Measurements from ENCODE around the gene HTRA2. TPM values are rescaled to one million over a fixed set of nuclear protein-coding genes. Genes with fewer than 3 reads are reported as not detected.
"Not testable (repeated sequence)": the region's sequence is repeated elsewhere in the genome, so short reads cannot be mapped to it uniquely, and the experiment has no call there.

The HTRA2 gene
- polyA plus RNA-seq, 1 donor, result 29.8 TPM

DNA sequence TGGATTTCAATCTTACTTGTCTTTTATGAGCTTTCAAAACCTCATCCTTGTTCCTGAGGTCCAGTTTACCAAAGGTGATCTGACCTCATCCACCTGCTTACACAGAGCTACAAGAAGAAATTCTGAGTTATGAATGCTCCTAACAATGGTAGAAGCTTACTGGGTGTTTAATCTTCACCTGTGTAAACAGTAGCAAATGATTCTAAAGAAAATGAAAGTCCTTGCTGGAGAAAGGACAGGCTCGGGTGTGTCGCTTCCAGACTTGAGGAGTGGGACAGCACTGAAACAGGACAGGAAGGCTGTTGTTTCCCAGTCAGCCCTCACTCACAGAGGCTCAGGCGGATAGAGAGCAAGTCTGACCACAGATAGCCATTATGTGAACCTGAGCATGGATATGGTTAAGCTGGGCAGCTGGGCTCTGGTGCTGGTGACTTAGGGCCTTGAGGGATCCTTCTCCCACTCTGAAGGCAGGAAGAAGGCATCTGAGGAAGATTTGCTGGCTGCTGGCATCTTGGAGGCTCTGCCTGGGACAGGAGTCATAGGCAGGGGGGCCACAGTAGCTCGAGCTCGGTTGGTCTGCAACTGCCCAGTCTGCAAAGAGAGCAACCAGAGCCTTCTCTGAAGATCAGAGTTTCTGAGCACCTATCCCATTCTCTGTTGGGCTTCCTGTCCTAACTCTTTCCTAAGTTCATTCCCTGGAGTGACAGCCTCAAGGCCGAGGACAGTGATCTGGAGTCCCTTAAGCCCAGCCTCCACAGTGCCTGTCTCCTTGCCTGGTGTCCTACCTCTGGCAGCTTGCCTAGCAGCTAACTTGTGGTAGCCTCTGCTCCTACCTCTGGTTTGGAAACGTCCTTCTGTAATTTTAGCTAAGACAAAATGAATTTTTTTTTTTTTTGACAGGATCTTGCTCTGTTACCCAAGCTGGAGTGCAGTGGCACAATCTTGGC lies 28.8 kb downstream of the HTRA2 start:
- no peak for DNase-seq

DNA sequence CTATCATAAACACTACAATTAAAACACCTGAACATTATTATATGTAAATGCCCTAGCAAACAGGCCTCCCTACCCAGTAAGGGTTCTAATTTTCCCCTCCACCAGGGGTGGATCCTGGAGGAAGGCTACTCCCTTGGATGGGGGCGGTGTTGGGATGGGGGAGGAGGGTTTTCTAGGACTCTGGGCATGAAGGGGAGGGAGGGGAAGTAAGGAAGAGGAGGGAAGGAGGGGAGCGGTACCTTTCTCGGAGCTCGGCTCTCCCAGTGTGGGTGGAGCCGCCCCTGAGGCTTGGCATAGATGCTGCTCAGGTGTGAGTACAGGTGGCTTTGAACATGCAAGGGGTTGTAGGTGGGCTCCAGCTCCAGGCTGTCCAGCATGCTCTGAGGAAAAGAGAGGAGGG lies 30.2 kb downstream of the HTRA2 start:
- DNase-seq, result no peak

DNA sequence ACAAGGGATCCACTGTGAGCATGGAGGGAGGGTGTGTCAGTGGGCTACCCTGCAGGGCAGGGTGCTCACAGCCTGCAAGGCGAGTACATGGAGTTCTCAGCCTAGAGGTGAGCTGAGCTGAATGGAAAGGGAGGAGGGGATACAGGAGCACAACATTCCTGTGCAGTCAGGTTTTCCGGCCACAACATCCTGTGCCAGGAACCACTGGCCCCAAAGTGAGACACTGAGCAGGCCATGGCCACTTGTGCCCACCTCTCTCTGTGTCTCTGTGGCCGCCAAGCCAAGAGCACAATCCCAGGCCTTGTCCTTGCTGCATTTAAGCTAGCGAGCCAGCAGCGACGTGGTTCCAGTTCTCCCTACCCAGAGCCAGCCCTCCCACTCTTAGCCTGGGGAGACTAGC lies 30.9 kb downstream of the HTRA2 start:
- DNase-seq, result no peak

DNA sequence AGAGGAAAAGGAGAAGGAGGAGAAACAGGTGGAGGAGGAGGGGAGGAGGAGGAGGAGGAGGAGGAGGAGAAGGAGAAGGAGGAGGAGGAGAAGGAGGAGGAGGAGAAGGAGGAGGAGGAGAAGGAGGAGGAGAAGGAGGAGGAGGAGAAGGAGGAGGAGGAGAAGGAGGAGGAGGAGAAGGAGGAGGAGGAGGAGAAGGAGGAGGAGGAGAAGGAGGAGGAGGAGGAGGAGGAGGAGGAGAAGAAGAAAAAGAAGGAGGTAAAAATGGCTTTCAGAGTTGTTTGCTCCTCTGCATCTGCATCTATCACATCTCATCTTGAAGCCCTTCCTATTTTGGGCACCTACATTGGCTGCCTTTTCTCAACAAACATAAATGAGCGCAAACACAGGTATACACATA lies 31.3 kb downstream of the HTRA2 start:
- DNase-seq, result not testable (repeated sequence)

DNA sequence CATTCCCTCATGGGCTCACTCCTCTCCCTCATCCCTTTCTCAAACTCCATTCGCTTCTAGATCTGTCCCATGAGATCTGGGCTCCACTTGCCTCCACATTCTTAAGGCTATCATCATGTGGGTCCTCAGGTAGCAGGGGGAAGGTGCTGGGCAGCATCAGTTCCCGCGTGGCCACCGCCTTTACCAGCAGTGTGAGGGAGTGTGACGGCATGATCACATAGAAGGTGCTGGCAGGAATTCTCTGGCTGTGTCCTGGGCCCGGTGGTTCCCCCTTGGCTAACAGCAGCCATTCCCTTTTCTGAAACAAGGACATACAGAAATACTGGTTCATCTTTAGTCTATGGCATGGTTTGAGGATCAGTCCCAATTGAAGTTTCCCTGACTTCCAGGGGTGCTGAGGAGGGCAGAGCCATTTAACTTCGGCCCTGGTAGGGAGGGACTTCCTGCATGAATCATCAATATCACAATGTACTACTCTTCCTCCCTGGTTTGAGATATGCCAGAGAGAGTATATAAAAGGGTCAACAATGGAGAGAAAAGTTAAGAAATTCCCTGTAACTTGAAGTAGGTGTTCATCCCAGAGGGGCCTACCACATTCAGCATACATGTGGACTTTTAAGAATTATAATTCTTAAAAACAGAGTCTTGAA lies 32.5 kb downstream of the HTRA2 start:
- DNase-seq, result no peak

DNA sequence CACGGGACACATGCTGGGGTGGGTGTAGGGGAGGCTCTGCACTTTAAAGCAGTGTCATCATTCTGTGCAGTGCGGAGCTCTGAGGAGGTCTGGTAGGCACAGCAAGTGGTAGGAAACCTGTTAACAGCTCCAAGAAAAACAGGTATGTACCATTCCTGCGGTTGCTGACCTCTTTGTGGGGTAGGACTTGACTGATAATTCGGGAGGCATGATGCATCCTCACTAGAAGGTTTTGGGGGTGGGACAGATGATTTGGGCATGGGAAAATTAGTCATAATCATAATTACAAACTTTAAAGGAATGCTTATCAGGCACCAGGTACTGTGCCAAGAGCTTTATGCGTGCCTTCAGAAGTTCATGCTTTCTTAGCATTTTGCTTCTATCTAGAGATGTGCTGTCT lies 34.5 kb downstream of the HTRA2 start:
- DNase-seq, result no peak

DNA sequence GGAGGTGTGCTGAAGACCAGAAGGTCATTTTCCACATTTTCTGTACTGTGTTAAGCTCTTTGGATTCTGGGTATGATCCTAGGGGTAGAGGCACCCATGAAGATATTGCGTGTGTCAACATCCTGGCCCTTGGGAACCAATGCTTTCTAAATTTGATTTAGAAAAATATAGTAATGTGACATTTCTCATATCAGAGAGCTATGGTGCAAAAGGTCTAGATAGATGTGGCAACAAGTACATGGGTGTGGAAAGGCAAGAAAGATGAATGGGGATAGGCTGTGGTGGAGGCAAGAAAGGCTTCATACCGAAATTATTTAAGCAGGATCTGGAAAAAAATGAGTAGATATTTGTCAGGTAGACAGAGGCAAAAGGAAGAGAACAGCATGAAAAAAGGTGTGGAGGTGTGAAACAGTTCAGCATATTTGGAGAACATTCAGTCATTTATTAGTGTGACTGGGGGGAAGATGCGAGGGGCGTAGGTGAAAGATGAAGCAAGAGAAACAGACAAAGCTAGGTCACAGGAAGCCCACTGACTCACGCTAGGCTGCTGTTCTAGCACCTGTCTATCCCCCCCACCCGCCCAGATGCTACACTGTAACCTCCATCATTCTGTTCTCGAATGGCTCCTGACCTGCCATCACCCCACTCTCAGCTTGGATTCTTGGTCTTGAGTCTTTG lies 36.5 kb downstream of the HTRA2 start:
- DNase-seq, result no peak

DNA sequence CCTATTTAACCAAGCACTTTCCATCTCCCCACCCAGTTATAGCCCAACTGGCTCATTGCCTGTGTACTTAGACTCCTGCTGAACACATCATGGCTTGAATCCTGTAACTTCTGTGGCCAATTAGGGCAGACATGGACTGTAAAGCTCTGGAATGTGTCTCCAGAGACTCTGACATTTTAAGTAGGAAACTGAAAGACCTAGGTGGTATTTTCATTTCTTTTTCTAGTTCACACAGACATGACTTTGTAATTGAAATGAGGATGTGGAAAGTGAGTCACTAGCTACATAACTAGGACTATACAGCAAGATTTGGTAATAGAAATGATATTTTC lies 37.0 kb downstream of the HTRA2 start:
- DNase-seq, result no peak

DNA sequence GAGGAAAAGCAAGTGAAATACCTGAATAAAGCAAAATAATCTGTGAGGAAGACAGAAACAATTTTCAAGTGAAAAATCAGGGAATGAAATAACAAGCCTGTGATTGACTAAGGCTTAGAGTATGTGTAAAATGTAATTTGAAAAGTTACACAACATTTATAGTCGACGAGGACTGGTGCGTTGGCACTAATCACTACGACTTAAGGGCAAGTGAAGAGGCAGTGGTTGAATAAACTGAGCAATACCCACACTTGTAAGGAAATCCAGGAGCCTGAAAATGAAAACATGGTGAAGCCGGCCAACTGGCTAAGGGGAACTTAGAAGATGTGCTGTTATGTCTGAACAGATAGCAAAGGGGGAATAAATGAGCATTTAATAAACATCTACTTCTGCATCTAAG lies 38.1 kb downstream of the HTRA2 start:
- DNase-seq, result no peak

DNA sequence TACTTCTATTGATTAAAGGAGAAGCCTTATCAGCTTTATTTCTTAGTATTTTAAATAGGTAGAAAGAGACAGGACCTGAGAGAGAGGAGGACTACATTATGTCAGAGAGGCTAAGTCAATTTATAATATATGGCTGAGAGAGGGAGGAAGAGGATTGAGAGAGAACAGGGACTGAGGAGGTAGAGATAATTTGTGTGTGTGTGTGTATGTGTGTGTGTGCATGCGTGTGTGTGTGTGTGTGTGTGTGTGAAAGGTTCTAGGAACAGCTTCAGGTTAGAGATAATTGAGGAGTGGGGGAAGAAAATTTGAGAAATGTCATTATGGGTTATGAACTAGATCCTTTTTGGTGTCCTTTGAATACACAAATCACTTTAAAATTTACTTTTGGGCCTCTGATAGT lies 40.0 kb downstream of the HTRA2 start:
- DNase-seq, result no peak

DNA sequence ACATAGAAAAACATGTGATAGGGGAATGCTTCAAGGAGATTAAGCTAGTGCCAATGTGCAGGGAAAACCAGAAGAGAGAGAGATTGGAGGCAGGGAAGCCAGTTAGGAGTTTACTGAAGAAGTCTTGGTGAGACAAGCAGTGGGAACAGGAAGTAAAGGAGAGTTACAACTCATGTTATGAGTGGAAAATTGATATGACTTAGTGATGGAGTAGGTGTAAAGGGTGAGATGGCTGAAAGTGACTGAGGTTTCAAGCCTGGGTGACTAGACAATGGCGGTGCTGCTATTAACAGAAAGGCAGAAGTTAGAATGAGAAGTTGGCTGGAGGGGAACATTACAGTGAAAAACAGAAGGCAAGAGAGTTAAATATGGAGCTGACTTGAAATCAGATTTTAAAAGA lies 41.3 kb downstream of the HTRA2 start:
- DNase-seq, result no peak

DNA sequence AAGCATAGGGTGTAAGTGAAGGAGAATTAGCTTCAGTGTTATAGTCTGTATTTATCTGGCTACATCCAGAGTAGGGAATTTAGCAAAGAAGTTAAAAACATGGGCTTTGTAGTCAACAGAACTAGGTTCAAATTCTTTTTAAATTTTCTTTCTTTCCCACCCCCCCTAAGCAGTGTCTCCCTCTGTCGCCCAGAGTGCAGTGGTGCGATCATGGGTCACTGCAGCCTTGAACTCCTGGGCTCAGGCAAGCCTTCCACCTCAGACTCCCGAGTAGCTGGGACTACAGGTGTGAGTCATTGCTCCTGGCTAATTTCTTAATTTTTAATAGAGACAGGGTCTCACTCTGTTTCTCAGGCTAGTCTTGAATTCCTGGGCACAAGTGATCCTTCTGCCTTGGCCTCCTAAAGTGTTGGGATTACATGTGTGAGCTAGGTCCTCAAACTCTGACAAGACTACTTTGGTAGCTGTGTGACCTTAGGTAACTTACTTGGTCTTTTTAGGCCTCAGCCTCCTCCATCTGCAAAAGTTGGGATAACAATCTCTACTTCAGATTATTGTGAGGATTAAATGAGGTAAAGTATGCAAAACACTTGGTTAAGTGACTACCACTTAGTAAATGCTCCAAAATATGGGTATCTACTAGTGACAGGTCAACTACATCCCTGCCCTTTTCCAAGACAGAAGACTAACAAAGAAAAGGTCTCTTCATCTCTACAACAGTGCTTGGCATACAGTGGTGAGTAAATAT lies 42.6 kb downstream of the HTRA2 start:
- DNase-seq, result no peak

DNA sequence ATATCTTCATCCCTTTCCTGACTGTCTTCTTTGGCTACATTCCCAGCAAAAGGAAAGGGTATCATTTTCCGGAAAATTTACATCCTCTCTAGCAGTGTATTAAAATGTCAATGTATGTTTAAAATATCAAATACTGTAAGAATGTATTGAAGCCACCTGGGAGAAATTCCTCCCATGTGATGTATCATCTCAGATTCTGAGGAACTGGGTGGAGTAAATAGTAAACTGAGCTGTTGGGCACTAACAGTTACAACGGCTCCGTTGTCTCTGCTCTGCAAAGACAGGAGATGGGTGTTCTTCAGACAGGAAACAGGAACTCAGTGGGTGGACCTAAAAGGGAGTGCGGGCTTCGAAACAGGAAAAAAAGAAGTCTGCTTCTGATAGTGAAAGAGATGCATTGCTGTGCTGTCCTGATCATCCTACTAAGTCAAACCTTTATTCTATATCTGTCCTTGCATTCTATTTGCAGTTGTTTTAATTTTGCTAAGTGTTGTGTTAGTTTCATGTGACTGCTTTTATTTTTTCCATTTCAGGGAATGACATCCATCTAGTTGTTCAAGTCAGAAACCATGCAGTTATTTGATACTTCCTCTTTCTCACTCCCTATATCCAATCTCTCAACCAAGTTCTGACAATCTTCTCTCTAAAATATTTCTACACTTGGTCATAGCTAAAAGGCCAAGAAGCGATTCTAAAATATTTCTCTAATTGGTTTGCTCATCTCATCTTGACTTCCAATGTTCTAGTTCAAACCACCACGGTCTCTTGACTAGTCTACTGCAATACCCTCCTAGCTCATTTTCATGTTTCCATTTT lies 44.2 kb downstream of the HTRA2 start:
- DNase-seq, result no peak

DNA sequence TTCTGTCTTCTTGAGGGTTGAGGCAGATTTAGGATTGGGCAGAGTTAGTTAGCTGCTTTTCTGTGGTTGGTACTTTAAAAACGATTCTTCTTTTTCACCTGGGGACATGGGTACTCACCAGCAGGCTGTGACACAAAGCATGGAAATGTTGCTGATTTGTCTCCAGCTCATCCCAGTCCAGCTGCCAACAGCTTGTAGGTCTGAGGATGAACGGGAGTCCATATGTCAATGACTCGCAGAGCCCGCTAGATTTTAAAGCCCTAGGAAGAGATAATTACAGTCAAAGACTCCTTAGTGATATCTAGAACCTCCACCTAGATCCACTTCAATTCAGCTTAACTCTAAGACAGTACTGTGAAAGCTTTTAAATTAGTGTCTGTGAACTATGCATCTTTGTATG lies 45.6 kb downstream of the HTRA2 start:
- no peak for DNase-seq

DNA sequence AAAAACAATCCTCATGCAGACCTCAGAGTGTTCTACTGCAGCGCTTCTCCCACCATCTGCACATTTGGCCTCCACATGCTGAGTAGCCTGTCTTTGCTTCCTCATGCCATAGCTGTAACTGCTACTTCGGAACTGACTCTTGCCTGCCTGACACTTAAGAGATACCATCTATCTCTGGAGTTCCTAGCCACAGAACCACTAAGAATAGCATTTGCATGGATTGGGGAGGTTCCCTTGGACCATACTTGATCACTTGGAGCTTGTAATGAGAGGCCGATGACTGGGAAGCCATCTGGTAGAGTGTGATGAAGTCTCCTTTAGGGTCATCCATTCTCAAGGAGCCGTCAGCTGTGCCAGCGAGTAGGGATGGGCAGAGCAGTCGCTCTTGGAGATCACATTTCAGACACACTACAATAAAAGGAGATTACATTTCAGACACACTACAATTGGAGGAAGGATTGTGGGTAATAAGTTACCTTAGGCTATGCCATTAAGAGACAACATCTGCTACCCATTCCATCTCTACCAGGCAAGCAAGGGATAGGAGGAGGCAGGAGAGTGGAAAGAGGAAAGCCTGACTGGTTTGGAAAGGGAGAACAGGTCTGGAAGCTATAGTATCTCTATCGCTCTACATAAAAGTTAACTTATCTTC lies 46.6 kb downstream of the HTRA2 start:
- DNase-seq, result no peak

DNA sequence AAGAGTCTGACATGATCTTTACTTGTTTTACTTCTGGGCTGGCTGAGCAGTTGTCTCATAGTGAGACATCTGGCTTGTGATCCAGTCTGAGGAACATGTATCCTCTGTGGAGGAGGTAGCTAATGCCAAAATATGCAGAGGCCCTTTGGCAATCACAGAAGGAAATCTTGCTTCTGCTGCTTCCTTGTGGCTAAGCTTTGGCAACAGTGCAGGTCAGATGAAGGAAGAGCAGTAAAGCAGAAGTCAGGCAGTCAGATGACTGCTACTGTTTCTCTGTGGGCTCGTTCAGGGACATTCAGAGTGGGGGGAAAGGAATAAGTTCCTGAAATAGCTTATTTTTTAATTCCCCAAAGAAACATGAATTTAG lies 47.1 kb downstream of the HTRA2 start:
- no peak for DNase-seq

DNA sequence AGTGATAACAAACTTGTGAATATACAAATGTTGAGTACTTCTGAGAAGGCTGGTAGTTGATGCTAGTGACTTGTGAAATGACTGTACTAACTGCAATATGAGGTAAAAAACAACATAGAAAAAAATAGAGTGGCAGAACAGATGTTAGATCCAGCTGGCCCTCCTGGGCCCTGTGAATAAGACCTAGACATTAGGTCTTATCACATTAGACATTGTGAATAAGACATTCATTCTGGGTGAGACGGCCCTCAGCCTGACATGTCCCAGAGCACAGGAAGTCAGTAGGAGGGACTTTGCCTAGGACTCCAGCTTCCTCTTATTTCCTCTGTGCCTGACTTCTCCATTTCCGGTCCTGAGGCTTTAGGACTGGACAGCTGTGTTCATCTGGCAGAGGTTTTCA lies 47.7 kb downstream of the HTRA2 start:
- no peak for DNase-seq

DNA sequence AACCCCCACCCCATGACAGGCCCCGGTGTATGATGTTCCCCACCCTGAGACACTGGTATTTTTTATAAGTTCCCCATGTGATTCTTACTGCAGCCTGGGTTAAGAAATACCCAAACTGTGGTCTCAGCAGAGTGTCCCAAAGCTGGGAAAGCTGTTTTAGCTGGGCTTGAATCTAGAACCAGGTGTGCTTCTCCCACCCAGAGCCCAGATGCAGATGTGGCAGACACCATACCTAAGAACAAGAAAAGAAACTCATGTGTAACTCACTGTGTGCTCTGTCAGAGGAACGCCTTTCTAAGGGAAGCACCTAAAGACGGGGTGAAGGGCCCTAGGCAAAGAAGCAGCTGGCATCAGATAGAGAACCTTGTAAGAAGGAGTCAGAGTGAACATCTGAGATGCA lies 48.7 kb downstream of the HTRA2 start:
- no peak for DNase-seq

DNA sequence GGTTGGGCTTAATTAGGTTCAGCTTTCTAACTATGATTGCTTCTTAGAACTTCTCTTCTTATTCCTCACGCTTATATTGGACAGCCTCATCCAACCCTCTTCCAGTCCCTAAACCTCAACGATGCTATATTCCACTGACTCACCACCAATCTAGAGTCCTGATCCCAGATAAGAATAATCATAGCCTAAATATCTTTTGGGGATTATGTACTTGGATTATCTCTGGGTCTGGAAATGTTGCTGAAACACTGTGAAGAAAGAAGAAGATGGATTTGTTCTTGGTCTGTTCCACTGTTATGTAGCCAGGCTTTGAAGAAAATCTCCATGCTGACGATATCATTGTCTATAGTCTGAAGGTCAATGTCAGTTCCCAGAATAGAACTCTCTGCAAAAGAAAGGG lies 51.7 kb downstream of the HTRA2 start:
- no peak for DNase-seq

DNA sequence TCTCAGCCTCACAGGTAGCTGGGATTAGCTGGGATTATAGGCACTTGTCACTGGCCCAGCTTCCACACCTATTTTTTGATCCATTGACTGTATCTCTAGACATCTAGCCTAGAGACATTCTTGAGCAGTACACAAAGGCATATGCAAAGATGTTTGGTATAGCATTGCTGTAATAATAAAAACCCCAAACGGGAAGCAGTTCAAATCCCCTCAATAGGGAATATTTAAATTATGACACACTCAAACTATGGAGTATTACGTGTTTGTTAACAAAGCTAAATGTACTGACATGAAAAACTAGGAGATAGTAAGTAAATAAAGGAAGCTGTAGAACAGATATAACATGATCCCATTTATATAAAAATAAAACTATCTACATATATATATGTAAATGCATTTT lies 52.5 kb downstream of the HTRA2 start:
- DNase-seq, result no peak

Data from left kidney (tissue), 2 donors.